Type B pancreatic cell (in vitro differentiated cells): Measurements from ENCODE around the gene SMARCD2. TPM values are rescaled to one million over a fixed set of nuclear protein-coding genes. Genes with fewer than 3 reads are reported as not detected.

ENCODE experiments used
- DNase-seq: peaks from one replicate; pipeline ENCODE4 v3.0.0; 2021; ENCODE audit warnings: mixed read lengths; ENCODE audit not compliant: unreplicated experiment; ENCODE audit errors: extremely low spot score
- H3K27ac Mint-ChIP-seq: 2 replicates; pipeline ENCODE4 v1.8.0; 2021; ENCODE audit warnings: mild to moderate bottlenecking, mixed read lengths
- H3K27me3 Mint-ChIP-seq: 2 replicates; pipeline ENCODE4 v1.8.0; 2021; ENCODE audit warnings: mixed read lengths
- H3K36me3 Mint-ChIP-seq: 2 replicates; pipeline ENCODE4 v1.8.0; 2021; ENCODE audit warnings: mixed read lengths
- H3K4me1 Mint-ChIP-seq: one replicate; pipeline ENCODE4 v1.8.0; 2021; ENCODE audit warnings: mixed read lengths; ENCODE audit not compliant: unreplicated experiment
- H3K4me3 Mint-ChIP-seq: 2 replicates; pipeline ENCODE4 v1.8.0; 2021; ENCODE audit warnings: mild to moderate bottlenecking, mixed read lengths
- H3K9me3 Mint-ChIP-seq: 2 replicates; pipeline ENCODE4 v1.8.0; 2021; ENCODE audit warnings: mixed read lengths
- CTCF ChIP-seq: fragments of 200-600 bp; sonication (generic); conservative IDR thresholded peaks from 2 replicates; pipeline ENCODE4 v1.5.0; 2021; ENCODE audit warnings: antibody characterized with exemption, mild to moderate bottlenecking
- total RNA-seq: library from RNA; stranded (reverse); gene quantifications from 2 replicates; pipeline ENCODE4 v1.2.1, GENCODE V29; 2021; ENCODE audit warnings: low replicate concordance

The SMARCD2 gene
- total RNA-seq, 1 donor from 2014 or later: 64.8 TPM

DNA sequence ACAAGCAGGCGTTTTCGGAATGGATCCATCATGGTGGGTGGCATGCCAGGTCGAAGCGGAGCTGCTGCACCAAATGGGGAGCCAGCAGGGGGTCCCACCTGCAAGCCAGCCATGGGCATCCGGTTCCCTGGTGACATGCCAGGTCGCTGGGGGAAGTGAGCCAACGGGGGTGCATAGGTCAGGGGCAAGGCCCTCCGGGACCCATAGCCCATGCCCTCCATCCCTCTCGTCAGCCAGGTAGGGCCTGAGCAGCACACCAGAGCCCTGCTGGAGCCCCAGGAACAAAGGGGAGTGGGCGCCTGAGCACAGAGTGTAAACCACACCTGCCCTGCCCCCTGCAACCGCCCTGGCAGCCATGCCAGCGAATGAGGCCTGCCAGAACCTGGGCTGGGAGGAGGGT, 5.0 kb downstream of the SMARCD2 start:
- H3K4me1 Mint-ChIP-seq: peaks cover 28% of the 10 kb centered on the region
- H3K36me3 Mint-ChIP-seq: peaks cover 12% of the 10 kb centered on the region
- H3K9me3 Mint-ChIP-seq: no peaks in the 10 kb centered on the region
- TF ChIP-seq CTCF: no peak
- no peak overlapping the region for H3K27ac Mint-ChIP-seq
- H3K4me3 Mint-ChIP-seq: no peak overlapping the region
- no peaks in the 10 kb centered on the region for H3K27me3 Mint-ChIP-seq
- DNase-seq: no peak

DNA sequence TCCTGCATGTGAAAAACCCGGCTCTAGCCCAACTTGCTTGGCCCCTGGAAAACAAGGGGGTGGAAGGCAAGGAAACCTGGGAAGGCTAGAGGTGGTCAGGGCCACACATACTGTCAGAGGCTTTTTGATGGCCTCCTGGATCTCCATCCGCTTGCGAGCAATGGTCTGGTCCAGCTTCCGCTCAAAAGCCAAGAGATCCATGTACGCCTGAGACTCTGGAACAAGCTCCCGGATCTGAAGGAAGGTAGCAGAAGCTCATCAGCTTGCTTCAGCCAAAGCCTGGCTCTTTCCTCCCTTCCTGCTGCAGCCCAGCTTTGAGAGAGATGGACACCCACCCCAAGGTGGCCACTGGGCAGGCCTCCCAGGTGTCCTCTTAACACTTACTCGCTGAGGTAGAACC, 5.7 kb downstream of the SMARCD2 start:
- TF ChIP-seq CTCF: no peak
- no peaks in the 10 kb centered on the region for H3K9me3 Mint-ChIP-seq
- no peak overlapping the region for H3K27ac Mint-ChIP-seq
- H3K36me3 Mint-ChIP-seq: peaks cover 14% of the 10 kb centered on the region
- no peak for DNase-seq
- no peaks in the 10 kb centered on the region for H3K27me3 Mint-ChIP-seq
- H3K4me1 Mint-ChIP-seq: peaks cover 28% of the 10 kb centered on the region
- H3K4me3 Mint-ChIP-seq: no peak overlapping the region

DNA sequence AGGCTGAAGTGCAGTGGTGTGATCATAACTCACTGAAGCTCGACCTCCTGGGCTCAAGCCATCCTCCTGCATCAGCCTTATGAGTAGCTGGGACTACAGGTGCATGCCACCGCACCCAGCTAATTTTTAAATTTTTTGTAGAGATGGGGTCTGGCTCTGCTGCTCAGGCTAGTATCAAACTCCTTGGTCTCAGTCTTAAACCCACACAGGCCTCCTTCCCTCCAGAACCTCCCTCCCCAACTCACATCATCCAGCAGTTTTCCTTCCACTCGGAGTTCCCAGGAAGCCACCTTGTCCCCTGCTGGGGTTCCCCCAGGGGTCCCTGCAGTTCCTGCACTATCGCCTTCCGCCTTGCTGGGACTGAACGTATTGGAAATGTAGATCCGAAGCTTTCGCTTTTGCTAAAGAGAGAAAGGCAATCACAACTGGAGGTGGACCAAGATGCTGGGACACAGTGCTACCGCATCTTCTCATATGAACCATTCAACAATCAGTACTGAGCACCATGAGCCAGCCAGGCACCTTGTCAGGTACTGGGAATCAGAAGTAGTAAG, 7.2 kb downstream of the SMARCD2 start:
- TF ChIP-seq CTCF: no peak
- no peak overlapping the region for H3K4me3 Mint-ChIP-seq
- no peak for DNase-seq
- peaks cover 26% of the 10 kb centered on the region for H3K36me3 Mint-ChIP-seq
- no peaks in the 10 kb centered on the region for H3K9me3 Mint-ChIP-seq
- peaks cover 17% of the 10 kb centered on the region for H3K4me1 Mint-ChIP-seq
- H3K27ac Mint-ChIP-seq: peak overlapping the region; percentile 62
- H3K27me3 Mint-ChIP-seq: no peaks in the 10 kb centered on the region

- Mint-ChIP-seq H3K36me3 (peaks cover 33% of the 10 kb centered on the region), H3K4me1 (peaks cover 17% of the 10 kb centered on the region), H3K4me3 (no peak overlapping the region), H3K27ac (peak overlapping the region; percentile 62), H3K9me3 (no peaks in the 10 kb centered on the region), H3K27me3 (no peaks in the 10 kb centered on the region)
- TF ChIP-seq CTCF: peak; percentile 70
- no peak for DNase-seq
Observed at GRCh38 chr17:63834431-63835166, 7.9 kb downstream of the SMARCD2 start.

GRCh38 chr17:63833741-63834373, 8.6 kb downstream of the SMARCD2 start:
- no peak for TF ChIP-seq CTCF
- Mint-ChIP-seq H3K27ac (peak overlapping the region; percentile 12), H3K27me3 (no peaks in the 10 kb centered on the region), H3K4me1 (peaks cover 10% of the 10 kb centered on the region), H3K4me3 (no peak overlapping the region), H3K9me3 (no peaks in the 10 kb centered on the region), H3K36me3 (peaks cover 34% of the 10 kb centered on the region)
- DNase-seq: no peak
